Measurements from ENCODE around the gene LARGE1. TPM values are rescaled to one million over a fixed set of nuclear protein-coding genes. Genes with fewer than 3 reads are reported as not detected.

Gene LARGE1
- total and polyA plus RNA-seq, 10 donors: 1.9 to 35.8 (median 22.8) TPM

GRCh38 chr22:33873186-33873585 is 47.1 kb downstream of the LARGE1 start:
- no peak overlapping the region for H3K4me3 ChIP-seq
- no peaks in the 10 kb centered on the region for H3K9me3 ChIP-seq
- peak; percentile 66 for DNase-seq
- H3K4me1 ChIP-seq: peaks cover 0 to 45% (median 16%) of the 10 kb centered on the region in 6 donors
- peak overlapping the region in 4 of 8 donors; percentile 25 to 46 (median 39) for H3K27ac ChIP-seq
- TF ChIP-seq POLR2AphosphoS5 (IDR thresholded peaks at IDR 0.05) (peak in 2 of 3 donors; percentile 54 to 69), POLR2A (IDR thresholded peaks at IDR 0.05) (no peak), CTCF (IDR thresholded peaks at IDR 0.05 in 8 of 11, conservative IDR thresholded peaks at IDR 0.05 in 3 of 11) (no peak)
- WGBS, 5 donors: 52 to 69% (median 59%) methylated on average over 12 to 14 of the region's 14 CpGs
- H3K36me3 ChIP-seq: no peaks in the 10 kb centered on the region
- intact Hi-C loops (cut with DNase I; ENCODE audit: low total_unique reads): no loop called here
- no peaks in the 10 kb centered on the region for H3K27me3 ChIP-seq (replicated peaks in 1 of 7)

DNA sequence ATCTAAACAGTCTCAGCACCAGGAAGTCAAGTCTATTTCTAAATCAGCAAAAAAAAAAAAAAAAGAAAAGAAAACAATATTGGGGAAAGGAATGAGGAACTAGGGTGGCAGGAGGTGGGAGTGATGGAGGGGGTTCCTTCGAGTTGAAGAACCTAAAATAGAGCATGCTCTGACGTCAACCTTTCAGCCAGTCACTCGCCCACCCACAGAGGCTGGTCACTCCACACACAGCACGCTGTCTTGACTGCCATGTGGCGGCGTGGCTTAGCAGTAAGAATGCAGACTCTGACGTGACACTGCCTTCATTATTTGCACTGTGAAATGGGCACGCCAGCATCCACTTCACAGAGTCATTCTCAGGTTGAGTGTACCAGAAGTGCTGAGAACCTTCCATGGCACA is 48.3 kb downstream of the LARGE1 start:
- DNase-seq: no peak
- Histone ChIP-seq H3K9me3 (no peaks in the 10 kb centered on the region), H3K4me1 (peaks cover 0 to 45% (median 16%) of the 10 kb centered on the region in 6 donors), H3K4me3 (no peak overlapping the region), H3K27ac (no peak overlapping the region), H3K36me3 (no peaks in the 10 kb centered on the region), H3K27me3 (replicated peaks in 1 of 7) (no peaks in the 10 kb centered on the region)
- intact Hi-C loops (cut with DNase I; ENCODE audit: low total_unique reads): no loop called here
- WGBS, 5 donors: 49 to 62% (median 58%) methylated on average over 8 of the region's 8 CpGs
- TF ChIP-seq POLR2A (IDR thresholded peaks at IDR 0.05): no peak
- no peak for TF ChIP-seq CTCF (IDR thresholded peaks at IDR 0.05 in 8 of 11, conservative IDR thresholded peaks at IDR 0.05 in 3 of 11)
- no peak for TF ChIP-seq POLR2AphosphoS5 (IDR thresholded peaks at IDR 0.05)

DNA sequence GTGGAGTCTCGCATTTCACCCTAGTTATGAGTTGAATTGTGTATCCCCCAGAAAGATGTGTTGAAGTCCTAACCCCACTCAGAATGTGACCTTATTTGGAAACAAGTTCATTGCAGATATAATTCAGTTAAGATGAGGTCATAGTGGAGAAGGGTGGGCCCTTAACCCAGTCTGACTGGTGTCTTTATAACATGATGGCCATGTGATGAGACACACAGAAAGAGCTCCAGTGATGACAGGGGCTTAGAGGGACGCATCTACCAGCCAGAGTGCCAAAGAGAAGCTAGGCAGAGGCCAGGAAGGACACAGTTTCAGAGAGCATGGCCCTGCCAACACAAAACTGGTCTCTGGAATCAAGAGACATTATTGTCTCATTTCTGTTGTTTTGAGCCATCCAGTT is 50.3 kb downstream of the LARGE1 start:
- no peaks in the 10 kb centered on the region for H3K27me3 ChIP-seq (replicated peaks in 1 of 7)
- intact Hi-C loops (cut with DNase I; ENCODE audit: low total_unique reads): no loop called here
- no peak overlapping the region for H3K27ac ChIP-seq
- TF ChIP-seq CTCF (IDR thresholded peaks at IDR 0.05 in 8 of 11, conservative IDR thresholded peaks at IDR 0.05 in 3 of 11) (no peak), POLR2A (IDR thresholded peaks at IDR 0.05) (no peak), POLR2AphosphoS5 (IDR thresholded peaks at IDR 0.05) (no peak)
- no peak for DNase-seq
- peaks cover 0 to 33% (median 9%) of the 10 kb centered on the region in 6 donors for H3K4me1 ChIP-seq
- WGBS, 5 donors: 80 to 92% (median 85%) methylated on average over 2 of the region's 2 CpGs
- no peak overlapping the region for H3K4me3 ChIP-seq
- no peaks in the 10 kb centered on the region for H3K36me3 ChIP-seq
- H3K9me3 ChIP-seq: no peaks in the 10 kb centered on the region

DNA sequence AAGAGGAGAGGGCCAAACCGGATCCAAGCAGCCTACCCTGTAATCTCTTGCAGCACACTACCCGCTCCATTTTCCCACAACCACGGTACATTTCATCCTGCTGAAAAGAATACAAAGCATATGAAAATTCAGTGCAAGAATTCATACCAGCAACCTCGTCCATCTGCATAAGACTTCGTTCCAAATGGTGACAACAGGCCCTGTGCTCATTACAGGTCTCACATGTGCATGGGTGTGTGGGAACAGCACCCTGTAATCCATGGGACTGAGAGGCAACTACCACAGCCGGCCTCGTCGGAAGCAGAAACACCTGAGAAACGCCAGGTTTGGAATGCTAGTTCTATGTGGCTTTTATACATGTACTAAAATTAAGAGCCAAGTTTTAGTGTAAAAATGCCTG is 52.3 kb downstream of the LARGE1 start:
- H3K27ac ChIP-seq: no peak overlapping the region
- H3K36me3 ChIP-seq: no peaks in the 10 kb centered on the region
- TF ChIP-seq POLR2AphosphoS5 (IDR thresholded peaks at IDR 0.05): no peak
- TF ChIP-seq CTCF (IDR thresholded peaks at IDR 0.05 in 8 of 11, conservative IDR thresholded peaks at IDR 0.05 in 3 of 11): no peak
- no peak for TF ChIP-seq POLR2A (IDR thresholded peaks at IDR 0.05)
- no peaks in the 10 kb centered on the region for H3K9me3 ChIP-seq
- H3K27me3 ChIP-seq (replicated peaks in 1 of 7): no peaks in the 10 kb centered on the region
- H3K4me1 ChIP-seq: peaks cover 0 to 16% (median 5%) of the 10 kb centered on the region in 6 donors
- intact Hi-C loops (cut with DNase I; ENCODE audit: low total_unique reads): no loop called here
- WGBS, 5 donors: 85 to 95% (median 92%) methylated on average over 9 of the region's 9 CpGs
- H3K4me3 ChIP-seq: no peak overlapping the region
- DNase-seq: no peak
